Loucy (cell line): Measurements from ENCODE around the gene TSPAN13.
A peak's percentile ranks its signal among the peaks of the same experiment; 100 is the strongest.

Experiments used
- H2AFZ ChIP-seq: fragments of 200-600 bp; sonication (generic); 2 replicates; pipeline ENCODE4 v1.6.0; 2016; ENCODE audit warnings: antibody characterized with exemption, mild to moderate bottlenecking, low read length, moderate library complexity
- H3F3A ChIP-seq: fragments of 200-600 bp; 2 replicates; pipeline ENCODE4 v1.6.0; 2016; ENCODE audit warnings: antibody characterized with exemption, low read depth, mild to moderate bottlenecking
- H3K27me3 ChIP-seq: fragments of 200-600 bp; sonication (generic); 2 replicates; pipeline ENCODE4 v1.6.1; 2014; ENCODE audit warnings: low read length, mild to moderate bottlenecking; ENCODE audit not compliant: insufficient read depth, poor library complexity, severe bottlenecking
- H3K36me3 ChIP-seq: fragments of 200-600 bp; sonication (generic); 2 replicates; pipeline ENCODE4 v1.6.1; 2016; ENCODE audit warnings: low read length; ENCODE audit not compliant: insufficient read depth
- H3K4me1 ChIP-seq: fragments of 200-600 bp; sonication (generic); 2 replicates; pipeline ENCODE4 v1.5.1; 2014; ENCODE audit warnings: low read length, mild to moderate bottlenecking; ENCODE audit not compliant: insufficient read depth, poor library complexity, severe bottlenecking
- H3K4me2 ChIP-seq: fragments of 200-600 bp; sonication (generic); 2 replicates; pipeline ENCODE4 v1.6.0; 2014; ENCODE audit warnings: antibody characterized with exemption, low read length, low read depth, mild to moderate bottlenecking; ENCODE audit not compliant: poor library complexity, severe bottlenecking
- H3K4me3 ChIP-seq: fragments of 200-600 bp; sonication (generic); 2 replicates; pipeline ENCODE4 v1.5.1; 2014; ENCODE audit warnings: low read length, mild to moderate bottlenecking, mixed read lengths; ENCODE audit not compliant: poor library complexity, severe bottlenecking
- H3K79me2 ChIP-seq: fragments of 200-600 bp; sonication (generic); 2 replicates; pipeline ENCODE4 v1.6.1; 2014; ENCODE audit warnings: low read length; ENCODE audit not compliant: insufficient read depth
- H3K9ac ChIP-seq: fragments of 200-600 bp; sonication (generic); 2 replicates; pipeline ENCODE4 v1.6.0; 2014; ENCODE audit warnings: mild to moderate bottlenecking, low read depth, low read length, moderate library complexity; ENCODE audit not compliant: poor library complexity, severe bottlenecking
- H3K9me2 ChIP-seq: fragments of 200-600 bp; sonication (generic); replicated peaks from 2 replicates; pipeline ENCODE4 v1.6.1; 2016; ENCODE audit warnings: low read depth, low read length, mixed read lengths
- H3K9me3 ChIP-seq: fragments of 200-600 bp; sonication (generic); 2 replicates; pipeline ENCODE4 v1.6.1; 2014; ENCODE audit warnings: mild to moderate bottlenecking, antibody characterized with exemption, low read length, low read depth; ENCODE audit not compliant: insufficient read depth
- H4K20me1 ChIP-seq: fragments of 200-600 bp; sonication (generic); 2 replicates; pipeline ENCODE4 v1.6.0; 2014; ENCODE audit warnings: antibody characterized with exemption, low read length, mild to moderate bottlenecking; ENCODE audit not compliant: insufficient read depth, poor library complexity, severe bottlenecking
- EZH2phosphoT487 ChIP-seq: fragments of 200-600 bp; IDR thresholded peaks from 2 replicates; pipeline ENCODE4 v1.6.1; 2018; ENCODE audit warnings: antibody characterized with exemption, mild to moderate bottlenecking, moderate library complexity, borderline replicate concordance
- TF ChIP-seq, protein P1 (sequence below): fragments of 200-600 bp; sonication (generic); conservative IDR thresholded peaks from 2 replicates; pipeline ENCODE4 v1.5.1; 2014; ENCODE audit warnings: mild to moderate bottlenecking, antibody characterized with exemption, low read length

TSPAN13 gene

GRCh38 chr7:16755397-16755796 lies 1.8 kb downstream of the TSPAN13 start:
- Histone ChIP-seq H3K4me1 (peaks cover 61% of the 10 kb centered on the region), H3K36me3 (no peaks in the 10 kb centered on the region), H3K4me3 (peak overlapping the region; percentile 85), H3K9me3 (no peaks in the 10 kb centered on the region), H4K20me1 (peaks cover 4% of the 10 kb centered on the region), H2AFZ (no peak overlapping the region), H3K79me2 (peaks cover 60% of the 10 kb centered on the region), H3K27me3 (no peaks in the 10 kb centered on the region), H3F3A (no peaks in the 10 kb centered on the region), H3K4me2 (peak overlapping the region; percentile 87), H3K9ac (peak overlapping the region; percentile 80), H3K9me2 (no peaks in the 10 kb centered on the region)
- TF ChIP-seq, protein P1, sequence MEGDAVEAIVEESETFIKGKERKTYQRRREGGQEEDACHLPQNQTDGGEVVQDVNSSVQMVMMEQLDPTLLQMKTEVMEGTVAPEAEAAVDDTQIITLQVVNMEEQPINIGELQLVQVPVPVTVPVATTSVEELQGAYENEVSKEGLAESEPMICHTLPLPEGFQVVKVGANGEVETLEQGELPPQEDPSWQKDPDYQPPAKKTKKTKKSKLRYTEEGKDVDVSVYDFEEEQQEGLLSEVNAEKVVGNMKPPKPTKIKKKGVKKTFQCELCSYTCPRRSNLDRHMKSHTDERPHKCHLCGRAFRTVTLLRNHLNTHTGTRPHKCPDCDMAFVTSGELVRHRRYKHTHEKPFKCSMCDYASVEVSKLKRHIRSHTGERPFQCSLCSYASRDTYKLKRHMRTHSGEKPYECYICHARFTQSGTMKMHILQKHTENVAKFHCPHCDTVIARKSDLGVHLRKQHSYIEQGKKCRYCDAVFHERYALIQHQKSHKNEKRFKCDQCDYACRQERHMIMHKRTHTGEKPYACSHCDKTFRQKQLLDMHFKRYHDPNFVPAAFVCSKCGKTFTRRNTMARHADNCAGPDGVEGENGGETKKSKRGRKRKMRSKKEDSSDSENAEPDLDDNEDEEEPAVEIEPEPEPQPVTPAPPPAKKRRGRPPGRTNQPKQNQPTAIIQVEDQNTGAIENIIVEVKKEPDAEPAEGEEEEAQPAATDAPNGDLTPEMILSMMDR: no peak
- no peak for TF ChIP-seq EZH2phosphoT487

DNA sequence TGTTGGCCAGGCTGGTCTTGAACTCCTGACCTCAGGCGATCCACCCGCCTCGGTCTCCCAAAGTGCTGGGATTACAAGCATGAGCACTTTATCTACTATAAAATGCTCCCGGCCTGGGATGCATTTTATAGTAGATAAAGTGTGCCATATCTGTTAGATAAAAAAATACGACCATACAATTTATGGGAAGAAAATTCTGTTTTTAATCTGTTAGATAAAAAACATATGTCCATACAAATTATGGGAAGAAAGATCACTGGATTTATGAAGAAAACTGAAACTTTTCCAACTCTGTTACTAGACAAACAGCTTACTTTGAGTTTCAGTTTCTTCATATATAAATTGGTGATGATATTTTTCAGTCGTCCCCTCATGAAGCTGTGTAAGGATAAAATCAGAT lies 4.5 kb downstream of the TSPAN13 start:
- Histone ChIP-seq H4K20me1 (peaks cover 4% of the 10 kb centered on the region), H2AFZ (no peak overlapping the region), H3K4me3 (peak overlapping the region; percentile 85), H3K4me1 (peaks cover 69% of the 10 kb centered on the region), H3K9me3 (no peaks in the 10 kb centered on the region), H3F3A (no peaks in the 10 kb centered on the region), H3K9me2 (no peaks in the 10 kb centered on the region), H3K9ac (peak overlapping the region; percentile 50), H3K79me2 (peaks cover 86% of the 10 kb centered on the region), H3K4me2 (peak overlapping the region; percentile 87), H3K36me3 (no peaks in the 10 kb centered on the region), H3K27me3 (no peaks in the 10 kb centered on the region)
- TF ChIP-seq, protein P1: no peak
- TF ChIP-seq EZH2phosphoT487: no peak

DNA sequence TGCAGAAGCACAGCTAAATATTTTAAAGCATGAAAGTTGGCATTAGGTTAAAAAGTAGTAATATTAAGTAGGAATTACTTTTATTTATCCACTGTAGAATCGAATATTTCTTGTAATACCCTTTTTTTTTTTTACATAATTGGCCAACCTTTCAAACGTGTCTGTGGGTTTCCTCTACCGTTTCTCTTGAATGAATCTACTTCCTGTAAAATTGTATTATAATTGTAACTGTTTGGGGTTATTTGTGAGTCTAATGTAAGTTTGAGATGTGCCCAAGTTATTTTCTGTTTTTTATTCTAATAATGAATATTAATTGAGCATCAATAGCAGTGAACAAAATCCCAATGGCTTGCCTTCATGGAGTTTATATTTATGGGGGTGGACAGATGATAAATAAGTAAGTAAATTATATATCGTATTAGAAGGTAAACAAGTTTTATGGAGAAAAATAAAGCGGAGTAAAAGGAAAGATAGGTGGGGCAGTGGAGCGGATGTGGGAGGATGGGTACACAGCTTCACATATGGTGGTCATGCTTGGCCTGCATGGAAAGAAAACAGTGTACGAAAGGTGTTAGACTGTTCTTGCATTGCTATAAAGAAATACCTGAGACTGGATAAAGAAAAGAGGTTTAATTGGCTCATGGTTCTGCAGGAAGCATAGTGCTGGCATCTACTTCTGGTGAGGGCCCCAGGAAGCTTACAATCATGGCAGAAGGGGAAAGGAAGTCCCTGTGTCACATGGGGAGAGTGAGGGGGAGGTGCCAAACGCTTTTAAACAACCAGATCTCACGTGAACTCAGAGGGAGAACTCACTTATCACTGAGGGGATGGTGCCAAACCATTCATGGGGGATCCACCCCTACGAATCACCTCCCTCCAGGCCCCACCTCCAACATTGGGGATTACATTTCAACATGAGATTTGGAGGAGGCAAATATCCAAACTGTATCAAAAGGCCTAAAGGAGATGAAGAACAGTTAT lies 5.4 kb downstream of the TSPAN13 start:
- Histone ChIP-seq H3K79me2 (peaks cover 93% of the 10 kb centered on the region), H3K9ac (peak overlapping the region; percentile 50), H3K4me1 (peaks cover 66% of the 10 kb centered on the region), H3K9me3 (no peaks in the 10 kb centered on the region), H3K27me3 (no peaks in the 10 kb centered on the region), H2AFZ (no peak overlapping the region), H3K36me3 (no peaks in the 10 kb centered on the region), H3K4me2 (peak overlapping the region; percentile 87), H3K4me3 (peak overlapping the region; percentile 85), H3F3A (no peaks in the 10 kb centered on the region), H4K20me1 (peaks cover 4% of the 10 kb centered on the region), H3K9me2 (no peaks in the 10 kb centered on the region)
- no peak for TF ChIP-seq EZH2phosphoT487
- TF ChIP-seq, protein P1: no peak
